MG63 (cell line): ENCODE measurements around the gene GALNT2. TPM values are rescaled to one million over a fixed set of nuclear protein-coding genes. Genes with fewer than 3 reads are reported as not detected.

ENCODE experiments used
- DNase-seq: peaks from one replicate; pipeline ENCODE4 v3.0.0-alpha.2; 2020
- H3K27me3 ChIP-seq: fragments of 250-450 bp; sonication (Bioruptor Pico); 2 replicates; pipeline ENCODE4 v1.5.1; 2020; ENCODE audit warnings: mild to moderate bottlenecking, moderate library complexity
- H3K36me3 ChIP-seq: fragments of 250-450 bp; sonication (Bioruptor Pico); 2 replicates; pipeline ENCODE4 v1.5.1; 2020; ENCODE audit warnings: mild to moderate bottlenecking, moderate library complexity
- H3K4me3 ChIP-seq: fragments of 250-450 bp; sonication (Bioruptor Pico); 2 replicates; pipeline ENCODE4 v1.5.1; 2020; ENCODE audit warnings: mild to moderate bottlenecking, moderate library complexity
- H3K9me3 ChIP-seq: fragments of 250-450 bp; sonication (Bioruptor Pico); 2 replicates; pipeline ENCODE4 v1.5.1; 2020; ENCODE audit warnings: mild to moderate bottlenecking, moderate library complexity
- total RNA-seq: library from RNA; depleted of rRNA; stranded (reverse); fragments of >200 nt; shearing (Covaris generic); gene quantifications from 2 replicates; pipeline ENCODE4 v1.2.3, GENCODE V29; 2014; ENCODE audit warnings: low replicate concordance

GALNT2 gene
- total RNA-seq, 1 experiment from 2014 or later = 149 TPM

GRCh38 chr1:230066031-230066430, 1.0 kb upstream of the GALNT2 start:
- Histone ChIP-seq H3K9me3 (peaks cover 4% of the 10 kb centered on the region; the same call in 1 of the 2 replicates), H3K36me3 (no peaks in the 10 kb centered on the region), H3K27me3 (no peaks in the 10 kb centered on the region), H3K4me3 (peak overlapping the region; percentile 58)
- DNase-seq = no peak

GRCh38 chr1:230067419-230067870, 407 bp downstream of the GALNT2 start:
- DNase-seq = peak; percentile 49
- peaks cover 3% of the 10 kb centered on the region; the same call in 1 of the 2 replicates for H3K9me3 ChIP-seq

DNA sequence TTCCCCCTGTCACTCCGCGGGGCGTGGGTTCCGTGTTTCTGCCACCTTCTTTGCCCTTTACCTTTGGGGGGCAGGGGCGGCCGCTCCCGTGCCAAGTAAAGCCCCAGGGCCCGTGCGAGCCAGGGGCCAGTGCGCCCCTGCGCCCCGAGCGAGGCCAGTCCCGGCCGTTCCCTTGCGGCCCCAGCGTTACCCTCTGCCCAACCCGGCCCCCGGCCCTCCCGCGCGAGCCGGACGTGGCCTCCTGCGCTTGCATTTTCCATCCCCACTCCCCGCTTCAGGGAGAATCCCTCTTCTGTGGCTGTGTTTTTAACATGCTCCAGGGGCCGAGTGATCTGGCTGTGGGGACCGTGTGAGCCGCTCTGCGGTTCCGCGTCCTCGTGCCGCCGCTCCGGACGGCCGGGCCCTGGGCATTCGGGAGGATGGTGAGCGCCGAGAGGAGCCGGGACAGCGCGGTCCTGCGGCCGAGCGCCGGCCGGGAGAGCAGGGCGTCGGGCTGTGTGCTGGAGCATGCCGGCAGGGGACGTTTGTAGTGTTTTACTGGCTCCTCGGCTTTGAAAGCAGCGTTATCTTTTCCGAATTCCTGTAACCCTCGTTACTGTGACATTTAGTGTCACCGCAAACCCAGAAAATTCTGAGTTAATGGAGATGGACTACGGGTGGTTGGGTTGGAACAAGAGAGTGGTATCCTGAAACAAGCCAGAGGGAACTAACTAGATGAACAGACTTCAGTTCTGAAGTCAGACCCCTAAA, 1.0 kb downstream of the GALNT2 start:
- no peaks in the 10 kb centered on the region for H3K9me3 ChIP-seq
- peaks cover 5% of the 10 kb centered on the region for H3K36me3 ChIP-seq
- H3K27me3 ChIP-seq = no peaks in the 10 kb centered on the region
- H3K4me3 ChIP-seq = peak overlapping the region; percentile 94
- peak; percentile 31 for DNase-seq

More at GRCh38 chr1:230067419-230067870, 407 bp downstream of the GALNT2 start:
- peak overlapping the region; percentile 94 for H3K4me3 ChIP-seq
- no peaks in the 10 kb centered on the region for H3K36me3 ChIP-seq
- H3K27me3 ChIP-seq = no peaks in the 10 kb centered on the region

DNA sequence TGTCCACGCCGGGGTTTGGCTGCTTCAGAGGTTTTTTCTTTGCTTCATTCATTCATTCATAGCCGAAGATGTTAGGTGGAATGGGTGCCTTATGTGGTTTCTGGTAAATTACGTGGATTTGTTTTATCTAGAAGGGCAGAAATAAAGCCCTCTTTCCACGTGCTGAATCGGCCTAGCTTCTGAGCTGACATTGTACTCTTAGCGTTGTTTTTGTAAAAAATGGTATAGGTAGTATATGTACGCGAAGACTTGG, 1.5 kb downstream of the GALNT2 start:
- Histone ChIP-seq H3K4me3 (peak overlapping the region; percentile 94), H3K27me3 (no peaks in the 10 kb centered on the region), H3K9me3 (no peaks in the 10 kb centered on the region), H3K36me3 (peaks cover 6% of the 10 kb centered on the region)
- no peak for DNase-seq

- Histone ChIP-seq H3K27me3 (no peaks in the 10 kb centered on the region), H3K9me3 (no peaks in the 10 kb centered on the region), H3K36me3 (peaks cover 6% of the 10 kb centered on the region), H3K4me3 (peak overlapping the region; percentile 94)
- DNase-seq = peak; percentile 36
Measured at GRCh38 chr1:230068952-230069684, 2.1 kb downstream of the GALNT2 start.

- DNase-seq = no peak
- Histone ChIP-seq H3K4me3 (no peak overlapping the region), H3K36me3 (peaks cover 6% of the 10 kb centered on the region), H3K27me3 (no peaks in the 10 kb centered on the region), H3K9me3 (no peaks in the 10 kb centered on the region)
Measured at GRCh38 chr1:230069796-230070195, 2.8 kb downstream of the GALNT2 start.

DNA sequence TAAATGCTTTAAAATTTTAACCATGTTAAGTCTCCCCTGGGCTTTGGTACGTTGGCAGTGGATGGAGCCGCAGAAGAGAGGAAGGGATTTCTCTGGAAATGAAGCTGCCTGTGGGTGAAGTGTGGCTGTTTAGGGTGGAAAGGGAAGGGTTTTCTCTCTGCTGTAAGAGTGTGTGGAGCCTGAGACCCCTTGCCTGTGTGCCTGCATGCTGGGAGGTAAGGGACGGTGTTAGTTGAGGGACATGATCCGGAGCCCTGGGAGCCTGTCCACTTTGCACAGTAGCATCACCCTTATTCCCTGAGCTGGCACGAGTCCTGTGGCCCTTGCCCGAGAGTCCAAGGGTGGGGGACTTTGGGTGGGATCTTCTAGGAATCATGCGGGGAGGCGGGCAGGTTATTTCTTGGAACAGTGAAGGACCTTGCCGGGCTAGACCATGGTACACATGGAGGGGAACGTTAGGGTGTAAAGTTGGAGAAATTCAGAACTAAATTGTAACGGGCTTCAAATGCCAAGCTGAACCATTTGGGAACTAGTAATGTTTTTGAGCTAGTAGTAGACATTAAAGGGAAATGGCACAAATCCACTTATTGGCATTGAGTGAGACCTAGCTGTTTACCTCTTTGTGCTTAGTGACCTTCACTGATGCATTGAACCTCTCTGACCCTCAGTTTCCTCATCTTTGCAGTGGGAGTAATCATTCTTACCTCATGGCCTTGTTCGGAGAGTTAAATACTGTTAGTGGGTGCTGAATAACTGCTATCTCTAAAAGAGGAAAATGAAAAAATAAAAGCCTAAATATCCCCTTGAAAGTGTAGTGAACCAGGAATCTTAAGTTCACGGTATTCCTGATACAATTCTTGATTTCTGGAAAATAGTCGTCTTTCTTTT, 3.5 kb downstream of the GALNT2 start:
- Histone ChIP-seq H3K36me3 (peaks cover 8% of the 10 kb centered on the region), H3K27me3 (no peaks in the 10 kb centered on the region), H3K9me3 (no peaks in the 10 kb centered on the region), H3K4me3 (no peak overlapping the region)
- no peak for DNase-seq

DNA sequence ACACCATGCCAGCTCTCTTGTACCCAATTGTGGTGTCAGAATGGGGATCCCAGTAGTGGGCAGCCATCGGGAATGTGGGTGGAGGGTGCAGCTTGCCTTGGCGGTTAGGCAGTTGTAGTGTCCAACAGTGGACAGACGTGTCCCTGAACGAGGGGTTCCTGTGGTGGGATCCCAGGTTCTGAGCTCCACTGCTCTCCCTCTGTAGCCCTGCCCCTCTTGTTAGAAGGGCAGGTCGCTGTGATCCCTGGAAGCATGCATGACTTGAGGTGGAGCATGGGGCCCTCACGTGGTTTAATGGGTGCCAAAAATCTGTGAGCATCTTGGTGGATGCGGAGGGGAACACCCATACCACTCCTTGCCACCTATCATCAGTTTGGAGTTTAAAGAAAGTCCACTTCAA, 4.3 kb downstream of the GALNT2 start:
- Histone ChIP-seq H3K36me3 (peaks cover 14% of the 10 kb centered on the region), H3K4me3 (no peak overlapping the region), H3K9me3 (no peaks in the 10 kb centered on the region), H3K27me3 (no peaks in the 10 kb centered on the region)
- DNase-seq = no peak

DNA sequence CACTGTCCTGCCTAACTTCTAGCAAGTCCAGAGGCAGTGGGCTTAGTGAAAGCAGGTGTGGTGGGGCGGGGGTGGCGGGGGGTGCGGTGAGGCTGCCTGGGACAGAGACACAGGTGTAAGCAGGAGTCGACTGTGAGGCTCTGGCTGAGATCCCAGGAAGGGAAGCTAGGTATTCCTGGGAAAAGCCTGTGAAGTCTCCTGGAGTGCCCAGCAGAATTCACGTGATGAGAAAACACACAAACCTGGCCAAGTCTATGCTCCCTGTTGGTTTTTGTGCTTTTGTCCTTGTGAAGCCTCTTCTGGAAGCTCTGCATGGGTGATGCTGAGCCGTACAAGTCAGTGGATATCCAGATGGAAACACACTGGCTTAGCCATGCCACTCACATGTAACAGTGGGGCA, 5.3 kb downstream of the GALNT2 start:
- no peak overlapping the region for H3K4me3 ChIP-seq

DNA sequence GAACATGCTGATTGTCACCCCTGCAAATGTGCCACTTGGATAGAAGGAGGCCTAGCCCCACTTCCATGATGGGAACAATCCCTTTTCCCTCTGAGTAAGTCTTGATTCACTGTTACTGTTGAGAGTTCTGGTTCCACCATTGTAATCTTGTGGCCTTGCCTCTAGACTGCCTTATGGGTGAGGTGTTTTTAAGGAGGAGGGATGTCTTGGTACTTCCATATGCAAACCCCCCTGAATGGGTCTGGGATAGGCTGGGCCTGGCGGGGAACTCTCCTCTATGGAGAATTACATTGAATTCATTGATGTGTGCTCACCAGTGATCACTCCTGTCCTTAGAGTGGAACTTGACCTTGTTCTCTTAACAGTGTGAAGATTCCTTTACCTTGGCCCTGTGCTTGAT, 5.8 kb downstream of the GALNT2 start:
- H3K4me3 ChIP-seq = no peak overlapping the region
- peaks cover 20% of the 10 kb centered on the region for H3K36me3 ChIP-seq
- no peaks in the 10 kb centered on the region for H3K27me3 ChIP-seq
- no peak for DNase-seq
- H3K9me3 ChIP-seq = no peaks in the 10 kb centered on the region

More for the DNA sequence above, 5.3 kb downstream of the GALNT2 start:
- no peak for DNase-seq
- peaks cover 20% of the 10 kb centered on the region for H3K36me3 ChIP-seq
- no peaks in the 10 kb centered on the region for H3K9me3 ChIP-seq
- no peaks in the 10 kb centered on the region for H3K27me3 ChIP-seq

DNA sequence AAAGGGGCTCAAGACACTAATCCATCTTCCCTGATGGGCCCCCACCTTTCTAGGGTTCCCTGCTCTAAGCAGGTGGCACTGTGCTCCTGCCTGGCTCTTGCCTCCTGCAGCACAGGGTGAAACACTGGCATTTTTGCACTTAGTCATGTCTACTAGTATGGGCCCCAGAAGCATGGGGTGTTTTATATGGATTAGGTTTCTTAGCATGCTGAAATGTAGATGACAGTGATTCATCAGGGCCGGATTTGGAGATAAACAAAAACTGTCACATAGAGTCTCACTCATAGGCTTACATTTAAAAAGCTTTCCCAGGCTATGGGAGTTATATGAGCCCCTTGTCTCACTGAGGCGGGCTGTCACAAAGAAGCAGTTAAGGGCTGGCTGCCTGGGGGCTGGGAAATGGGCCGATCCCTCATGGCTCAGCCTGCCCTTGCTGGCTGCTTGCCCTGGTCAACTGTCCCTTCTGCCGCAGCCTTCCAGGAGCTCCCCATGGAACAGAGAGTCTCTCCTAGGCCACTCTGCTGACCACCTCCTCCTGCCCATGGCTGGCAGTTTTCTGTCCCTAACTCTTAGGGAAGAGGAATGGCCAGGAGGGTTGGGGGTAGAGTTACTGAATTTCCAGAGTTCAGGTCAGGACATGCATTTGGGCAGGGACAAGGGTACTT, 6.5 kb downstream of the GALNT2 start:
- Histone ChIP-seq H3K9me3 (no peaks in the 10 kb centered on the region), H3K36me3 (peaks cover 20% of the 10 kb centered on the region), H3K4me3 (no peak overlapping the region), H3K27me3 (no peaks in the 10 kb centered on the region)
- peak; percentile 52 for DNase-seq

GRCh38 chr1:230074270-230074669, 7.2 kb downstream of the GALNT2 start:
- no peak for DNase-seq
- no peak overlapping the region for H3K4me3 ChIP-seq
- H3K36me3 ChIP-seq = peaks cover 20% of the 10 kb centered on the region
- H3K27me3 ChIP-seq = no peaks in the 10 kb centered on the region
- no peaks in the 10 kb centered on the region for H3K9me3 ChIP-seq

DNA sequence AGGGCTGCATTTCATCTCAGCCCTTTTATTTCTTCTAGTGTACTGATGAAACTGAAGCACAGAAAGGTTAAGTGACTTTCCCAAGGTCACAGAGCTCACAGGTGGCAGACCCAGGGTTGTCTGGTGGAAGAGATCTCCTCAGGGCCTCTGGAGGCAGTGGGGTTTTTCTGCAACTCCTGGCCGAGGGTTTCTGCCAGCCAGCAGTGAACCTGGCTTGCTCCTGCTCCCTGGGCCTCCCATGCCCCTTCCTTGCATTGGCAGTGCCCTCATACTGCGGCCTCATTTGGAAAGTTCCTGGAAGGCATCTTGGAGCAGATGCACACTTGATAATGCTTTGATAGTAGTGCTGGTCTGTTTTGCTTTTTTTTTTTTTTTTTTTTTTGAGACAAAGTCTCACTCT, 7.7 kb downstream of the GALNT2 start:
- Histone ChIP-seq H3K36me3 (peaks cover 20% of the 10 kb centered on the region), H3K9me3 (no peaks in the 10 kb centered on the region), H3K4me3 (no peak overlapping the region), H3K27me3 (no peaks in the 10 kb centered on the region)
- DNase-seq = no peak

DNA sequence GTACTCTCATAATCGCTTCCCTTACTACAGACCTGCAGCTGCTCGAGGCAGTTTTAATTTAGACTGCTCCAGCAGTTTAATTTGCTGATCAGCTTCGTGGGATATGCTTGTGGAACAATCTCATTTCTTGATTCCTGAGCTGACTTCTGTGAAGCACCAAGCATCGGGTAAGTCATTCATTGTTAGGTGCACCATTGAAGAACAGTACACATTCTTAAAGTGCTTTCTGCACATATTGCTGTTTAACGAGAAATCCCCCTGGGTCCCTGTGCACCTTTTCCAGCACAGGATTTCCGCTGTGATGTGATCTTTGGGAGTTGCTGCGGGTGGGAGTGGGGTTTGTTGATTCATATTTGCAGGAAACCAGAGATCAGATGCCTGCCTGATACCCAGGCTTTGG, 9.1 kb downstream of the GALNT2 start:
- Histone ChIP-seq H3K36me3 (peaks cover 20% of the 10 kb centered on the region), H3K27me3 (no peaks in the 10 kb centered on the region), H3K4me3 (no peak overlapping the region), H3K9me3 (no peaks in the 10 kb centered on the region)
- DNase-seq = no peak

GRCh38 chr1:230077011-230077410, 10.0 kb downstream of the GALNT2 start:
- DNase-seq = no peak
- Histone ChIP-seq H3K9me3 (no peaks in the 10 kb centered on the region), H3K36me3 (peaks cover 25% of the 10 kb centered on the region), H3K27me3 (no peaks in the 10 kb centered on the region), H3K4me3 (no peak overlapping the region)

- Histone ChIP-seq H3K4me3 (no peak overlapping the region), H3K9me3 (no peaks in the 10 kb centered on the region; the same call in 1 of the 2 replicates), H3K27me3 (no peaks in the 10 kb centered on the region), H3K36me3 (peaks cover 28% of the 10 kb centered on the region)
- peak; percentile 62 for DNase-seq
Measured at GRCh38 chr1:230077436-230078213, 10.6 kb downstream of the GALNT2 start.
